Omental fat pad (tissue), 4 donors: Measurements from ENCODE around the gene SLC25A10. TPM values are rescaled to one million over a fixed set of nuclear protein-coding genes. Genes with fewer than 3 reads are reported as not detected.

ENCODE experiments used
- ATAC-seq: fragments of 150-250 bp; one replicate; pipeline ENCODE4 v1.9.1; 2016; ENCODE audit warnings: mild to moderate bottlenecking, moderate library complexity; ENCODE audit not compliant: low FRiP score
- DNase-seq: peaks from one replicate; pipeline ENCODE4 v3.0.0-alpha.2; 2019; ENCODE audit warnings: low spot score
- total RNA-seq, 4 donors: library from RNA; depleted of rRNA; stranded (reverse); fragments of >200 nt; gene quantifications; one replicate each; pipeline ENCODE4 v1.1.0, GENCODE V29; 2016
- TF ChIP-seq, protein P1 (sequence below), 3 donors: fragments of 450-650 bp; IDR thresholded peaks; one replicate each; pipeline ENCODE4 v1.5.1; 2016 to 2017; ENCODE audit warnings: antibody characterized with exemption in 3 of 3, mild to moderate bottlenecking in 3 of 3, moderate library complexity in 2 of 3

SLC25A10 gene
- total RNA-seq, 4 donors from 2014 or later: 11.4 to 22.4 (median 14.0) TPM

DNA sequence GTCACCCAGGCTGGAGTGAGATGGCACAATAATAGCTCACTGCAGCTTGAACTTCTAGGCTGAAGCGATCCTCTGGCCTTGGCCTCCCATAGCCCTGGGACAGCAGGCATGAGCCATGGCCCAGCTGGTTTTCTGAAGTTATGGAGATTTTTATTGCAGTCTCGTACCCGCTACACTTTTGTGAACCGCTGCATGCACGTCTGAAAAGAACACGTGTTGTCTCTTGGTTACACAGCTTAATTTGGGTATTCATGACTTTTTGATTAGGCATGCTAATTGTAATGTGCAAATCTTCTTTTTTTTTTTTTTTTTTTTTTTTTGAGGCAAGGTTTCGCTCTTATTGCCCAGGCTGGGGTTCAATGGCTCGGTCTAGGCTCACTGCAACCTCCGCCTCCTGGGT, 13.4 kb downstream of the SLC25A10 start:
- no peak for ATAC-seq
- TF ChIP-seq, protein P1, sequence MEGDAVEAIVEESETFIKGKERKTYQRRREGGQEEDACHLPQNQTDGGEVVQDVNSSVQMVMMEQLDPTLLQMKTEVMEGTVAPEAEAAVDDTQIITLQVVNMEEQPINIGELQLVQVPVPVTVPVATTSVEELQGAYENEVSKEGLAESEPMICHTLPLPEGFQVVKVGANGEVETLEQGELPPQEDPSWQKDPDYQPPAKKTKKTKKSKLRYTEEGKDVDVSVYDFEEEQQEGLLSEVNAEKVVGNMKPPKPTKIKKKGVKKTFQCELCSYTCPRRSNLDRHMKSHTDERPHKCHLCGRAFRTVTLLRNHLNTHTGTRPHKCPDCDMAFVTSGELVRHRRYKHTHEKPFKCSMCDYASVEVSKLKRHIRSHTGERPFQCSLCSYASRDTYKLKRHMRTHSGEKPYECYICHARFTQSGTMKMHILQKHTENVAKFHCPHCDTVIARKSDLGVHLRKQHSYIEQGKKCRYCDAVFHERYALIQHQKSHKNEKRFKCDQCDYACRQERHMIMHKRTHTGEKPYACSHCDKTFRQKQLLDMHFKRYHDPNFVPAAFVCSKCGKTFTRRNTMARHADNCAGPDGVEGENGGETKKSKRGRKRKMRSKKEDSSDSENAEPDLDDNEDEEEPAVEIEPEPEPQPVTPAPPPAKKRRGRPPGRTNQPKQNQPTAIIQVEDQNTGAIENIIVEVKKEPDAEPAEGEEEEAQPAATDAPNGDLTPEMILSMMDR (IDR thresholded peaks at IDR 0.05): no peak
- no peak for DNase-seq

- ATAC-seq: no peak
Observed at GRCh38 chr17:81726004-81726403, 13.9 kb downstream of the SLC25A10 start.

DNA sequence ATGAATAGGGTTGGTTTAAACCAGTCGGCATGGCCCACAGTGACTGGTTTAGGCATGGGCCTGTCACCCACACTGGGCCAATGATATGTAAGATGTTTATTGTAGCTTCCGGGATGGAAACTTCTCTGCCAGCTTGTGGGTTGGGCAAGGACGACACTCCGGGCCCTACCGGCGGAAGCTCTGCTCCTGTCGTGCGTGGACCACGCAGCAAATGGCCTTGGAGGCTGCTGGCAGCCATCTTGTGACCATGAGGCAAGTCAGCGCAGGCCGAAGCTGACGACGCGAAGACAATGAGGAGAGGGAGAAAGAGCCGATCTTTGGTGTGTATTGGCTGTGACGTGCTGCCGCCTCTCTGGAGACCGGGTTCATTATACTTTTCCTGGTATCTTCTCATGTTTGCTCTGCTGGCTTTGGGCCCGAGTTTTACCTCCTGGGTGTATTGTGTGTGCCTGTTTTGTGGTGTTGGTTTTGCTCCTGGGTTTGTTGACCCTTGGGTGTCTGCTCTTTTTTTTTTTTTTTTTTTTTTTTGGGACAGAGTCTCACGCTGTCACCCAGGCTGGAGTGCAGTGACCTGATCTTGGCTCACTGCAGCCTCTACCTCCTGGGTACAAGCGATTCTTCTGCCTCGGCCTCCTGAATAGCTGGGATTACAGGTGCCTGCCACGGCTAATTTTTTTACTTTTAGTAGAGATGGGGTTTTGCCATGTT, 15.4 kb downstream of the SLC25A10 start:
- DNase-seq (no peak), ATAC-seq (no peak)
- TF ChIP-seq, protein P1 (IDR thresholded peaks at IDR 0.05): no peak

More at GRCh38 chr17:81726004-81726403, 13.9 kb downstream of the SLC25A10 start:
- DNase-seq: no peak
- TF ChIP-seq, protein P1 (IDR thresholded peaks at IDR 0.05): no peak

DNA sequence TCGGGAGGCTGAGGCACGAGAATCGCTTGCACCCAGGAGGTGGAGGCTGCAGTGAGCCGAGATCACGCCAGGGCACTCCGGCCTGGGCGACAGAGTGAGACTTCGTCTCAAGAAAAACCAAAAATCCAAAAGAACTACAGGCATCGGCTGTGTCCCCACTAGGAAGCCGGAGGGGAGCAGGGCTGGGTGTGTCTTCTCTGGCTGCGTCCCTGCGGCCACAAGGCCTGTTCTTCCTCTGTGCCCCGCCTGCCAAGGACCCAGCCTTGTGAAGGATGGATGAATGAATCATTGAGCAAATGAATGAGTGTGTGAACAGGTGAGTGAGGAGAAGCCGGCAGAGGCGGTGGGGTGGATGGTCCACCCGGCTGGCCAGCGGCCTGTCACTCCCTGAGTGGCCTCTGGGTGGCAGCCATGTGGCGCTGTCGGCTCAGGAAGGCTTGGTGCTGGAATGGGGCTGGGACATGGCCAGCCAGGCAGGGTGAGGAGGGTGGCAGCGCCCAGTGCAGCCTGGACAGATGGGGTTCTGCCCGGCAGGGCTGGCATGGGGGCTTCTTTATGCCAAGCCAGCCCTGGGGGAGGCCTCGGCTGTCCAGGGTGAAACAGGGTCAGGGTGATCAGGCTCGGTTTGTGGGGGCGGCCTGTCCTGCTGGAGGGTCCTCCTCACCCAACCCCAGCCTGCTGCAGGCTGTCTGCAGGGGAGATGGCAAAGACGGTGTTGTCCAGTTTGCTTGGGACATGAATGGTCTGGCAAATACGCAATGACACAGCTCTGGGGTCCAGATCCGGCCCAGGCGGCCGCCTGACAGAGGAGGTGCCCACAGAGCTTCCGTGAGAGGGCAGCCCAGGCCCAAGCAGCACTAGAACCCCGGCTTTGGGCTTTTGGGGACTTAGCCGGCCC, 21.7 kb downstream of the SLC25A10 start:
- TF ChIP-seq, protein P1 (IDR thresholded peaks at IDR 0.05): peak in 1 of 3 donors; percentile 79
- ATAC-seq (peak; percentile 82), DNase-seq (peak; percentile 49)

DNA sequence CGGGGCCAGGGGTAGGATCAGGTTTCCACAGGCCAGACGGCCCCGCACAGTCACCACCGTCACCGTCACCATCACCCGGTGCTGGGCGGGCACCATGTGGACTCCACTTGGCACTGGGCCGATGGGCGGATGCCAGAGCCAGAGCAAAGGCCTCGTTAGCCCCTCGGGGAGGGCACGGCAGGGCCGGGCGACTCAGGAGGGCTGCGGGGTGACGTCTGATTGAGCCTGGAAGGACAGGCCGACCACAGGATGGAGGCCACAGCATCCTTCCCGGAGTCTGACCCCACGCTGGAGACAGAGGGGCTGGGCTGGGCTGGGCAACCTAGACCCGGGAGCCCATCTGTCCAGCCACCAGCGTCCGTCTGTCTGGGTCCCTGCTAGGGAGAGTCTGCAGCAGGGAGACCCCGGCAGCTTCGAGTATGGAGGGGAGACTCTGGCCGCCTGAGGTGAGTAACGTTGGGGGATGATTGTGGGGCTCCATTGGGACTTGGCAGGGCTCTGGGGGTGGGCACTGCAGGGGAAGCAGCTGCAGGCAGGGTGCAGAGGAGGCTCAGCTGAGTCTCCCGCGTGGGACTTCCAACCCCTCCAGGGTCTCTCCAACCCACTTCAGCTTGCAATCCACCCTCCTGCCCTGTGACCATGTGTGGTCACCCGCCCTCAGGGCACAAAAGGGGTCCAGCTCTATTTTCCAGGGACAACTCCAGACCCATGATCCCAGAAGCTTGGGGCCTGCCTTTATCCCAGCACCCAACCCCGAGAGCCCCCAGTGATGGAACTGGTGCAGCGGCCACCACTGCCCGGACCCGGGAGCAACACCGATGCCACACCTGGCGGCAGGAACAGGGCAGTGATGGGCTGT, 22.6 kb downstream of the SLC25A10 start:
- ATAC-seq (no peak), DNase-seq (no peak)
- TF ChIP-seq, protein P1 (IDR thresholded peaks at IDR 0.05): no peak

- no peak for ATAC-seq
- TF ChIP-seq, protein P1 (IDR thresholded peaks at IDR 0.05): no peak
- DNase-seq: no peak
Observed at GRCh38 chr17:81735264-81736102, 23.4 kb downstream of the SLC25A10 start.
